Measurements from ENCODE around the gene SCO2.

GRCh38 chr22:50572965-50573364, 47.6 kb upstream of the SCO2 start:
- TF ChIP-seq CTCF (IDR thresholded peaks at IDR 0.05), result no peak
- no peak for TF ChIP-seq POLR2A (IDR thresholded peaks at IDR 0.05)

All from Peyer's patch (tissue), 4 donors.